ENCODE data around the gene EFHC1. TPM values are rescaled to one million over a fixed set of nuclear protein-coding genes. Genes with fewer than 3 reads are reported as not detected.

Gene EFHC1
- total RNA-seq, result 10 to 100 TPM; 44.3 to 76.0 TPM
- polyA plus RNA-seq (ENCODE audit: insufficient read length in 2 of 2), result 10 to 100 TPM; 43.5 to 44.4 TPM
- long read RNA-seq, donor 1, full-length matches to known transcripts, result 4 of 9 reads
- long read RNA-seq, donor 1, partial matches to known transcripts, result 5 of 9 reads
- long read RNA-seq, donor 1, other reads (novel, unspliced or antisense), result 0 of 9 reads
- long read RNA-seq, donor 2, full-length matches to known transcripts, result 5 of 5 reads
- long read RNA-seq, donor 2, partial matches to known transcripts, result 0 of 5 reads
- long read RNA-seq, donor 2, other reads (novel, unspliced or antisense), result 0 of 5 reads
- long read RNA-seq, donor 3, full-length matches to known transcripts, result 7 of 7 reads
- long read RNA-seq, donor 3, partial matches to known transcripts, result 0 of 7 reads
- long read RNA-seq, donor 3, other reads (novel, unspliced or antisense), result 0 of 7 reads
- long read RNA-seq, donor 4, full-length matches to known transcripts, result 6 of 21 reads
- long read RNA-seq, donor 4, partial matches to known transcripts, result 15 of 21 reads
- long read RNA-seq, donor 4, other reads (novel, unspliced or antisense), result 0 of 21 reads

DNA sequence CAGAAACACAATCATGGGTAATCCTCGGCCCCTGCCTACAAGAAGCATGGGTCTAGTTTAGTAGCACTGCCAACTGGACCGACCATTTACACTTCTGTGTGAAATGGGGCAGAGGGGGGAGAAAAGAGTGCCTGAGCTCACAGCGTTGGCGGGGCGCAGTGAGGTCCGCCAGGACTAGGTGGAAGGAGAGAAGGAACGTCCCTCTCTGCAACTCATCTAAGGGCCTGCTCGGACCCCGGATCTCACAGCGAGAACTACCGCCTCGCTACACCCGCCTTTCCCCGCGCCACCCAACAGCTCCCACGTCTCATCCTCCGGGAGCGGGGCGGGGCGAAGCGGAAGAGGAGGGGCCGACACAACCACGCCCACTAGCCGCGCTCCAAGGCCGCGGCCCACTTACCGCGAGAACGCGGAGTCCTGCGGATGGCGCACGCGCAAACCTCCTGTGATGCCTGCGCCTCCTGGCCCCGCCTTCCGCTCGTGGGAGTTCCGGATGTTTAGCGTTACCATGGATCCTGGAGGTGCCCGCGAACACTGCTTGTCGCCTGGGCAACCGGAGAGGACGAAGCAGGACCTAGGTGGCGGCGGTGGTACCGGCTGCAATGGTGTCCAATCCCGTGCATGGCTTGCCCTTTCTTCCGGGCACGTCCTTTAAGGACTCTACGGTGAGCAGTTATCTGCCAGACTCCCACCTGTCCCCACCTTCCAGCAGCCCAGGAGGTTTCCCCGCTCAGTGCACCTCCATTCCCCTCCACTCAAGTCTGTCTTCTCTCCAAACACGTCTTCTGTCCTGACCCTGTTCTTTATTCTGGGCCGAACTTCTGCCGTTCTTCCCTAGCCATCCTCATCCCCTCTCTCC is at the start of gene EFHC1:
EFHC1 (plus strand) TSS at position 534 of the 859 bp plus-strand sequence; CDS start at position 603, 69 bp downstream.
- H3K9me3 ChIP-seq (ENCODE audit: control insufficient read depth, insufficient read depth, low read length), result no peaks in the 10 kb centered on the region
- under 1% methylated on average over 56 of the region's 57 CpGs for WGBS (ENCODE audit: insufficient coverage)
- H3K36me3 ChIP-seq (ENCODE audit: control insufficient read depth, insufficient read depth, low read length), result no peaks in the 10 kb centered on the region
- peak within 1 kb of the TSS; percentile 99 for H3K4me3 ChIP-seq (ENCODE audit: low read depth, low read length)
- H3K27me3 ChIP-seq (ENCODE audit: control insufficient read depth, insufficient read depth, low read length), result no peaks in the 10 kb centered on the region
- H3K27ac ChIP-seq (ENCODE audit: low read depth, low read length), result peak within 1 kb of the TSS; percentile 93
- peaks cover 5% of the 10 kb centered on the region for H3K4me1 ChIP-seq (ENCODE audit: control insufficient read depth, insufficient read depth, low read length)
- peak; percentile 90 to 99 (median 97) for DNase-seq (ENCODE audit: low read depth in 4 of 6, low spot score in 6 of 6)

GRCh38 chr6:52371656-52372191 is 48.4 kb upstream of the EFHC1 start:
- H3K36me3 ChIP-seq (ENCODE audit: control insufficient read depth, insufficient read depth, low read length), result no peaks in the 10 kb centered on the region
- H3K27me3 ChIP-seq (ENCODE audit: control insufficient read depth, insufficient read depth, low read length), result no peaks in the 10 kb centered on the region
- peak in 2 of 6 donors; percentile 43 for DNase-seq (ENCODE audit: low read depth in 4 of 6, low spot score in 6 of 6)
- WGBS (ENCODE audit: insufficient coverage), result 17% methylated on average over 2 of the region's 2 CpGs
- peaks cover 5% of the 10 kb centered on the region for H3K4me1 ChIP-seq (ENCODE audit: control insufficient read depth, insufficient read depth, low read length)
- H3K9me3 ChIP-seq (ENCODE audit: control insufficient read depth, insufficient read depth, low read length), result no peaks in the 10 kb centered on the region
- H3K4me3 ChIP-seq (ENCODE audit: low read depth, low read length), result no peak overlapping the region
- H3K27ac ChIP-seq (ENCODE audit: low read depth, low read length), result no peak overlapping the region

DNA sequence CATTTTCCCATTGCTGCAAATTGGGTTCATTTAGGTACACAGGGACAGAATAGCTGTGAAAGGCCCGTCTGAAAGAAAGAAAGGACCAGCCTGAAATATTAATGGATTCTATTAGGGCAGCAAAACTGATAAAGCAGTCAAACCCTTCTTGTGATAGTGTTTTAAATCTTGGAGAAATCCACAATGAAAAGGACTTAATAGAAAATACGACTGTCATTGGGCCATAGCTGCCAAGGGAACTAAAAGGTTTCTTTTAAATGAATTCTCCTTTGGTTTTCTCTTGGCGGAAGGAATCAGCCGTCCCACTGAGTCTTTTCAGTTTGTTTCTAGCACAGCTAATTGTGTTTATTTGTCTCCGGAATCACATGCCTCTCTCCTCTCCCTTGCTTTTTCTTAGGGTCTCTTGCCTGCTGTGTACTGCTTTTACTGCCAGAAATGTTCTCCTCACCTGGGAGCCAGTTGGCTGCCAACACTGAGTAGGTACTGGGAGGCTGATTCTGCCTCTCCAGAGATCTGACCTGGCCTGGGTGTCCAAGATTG is 46.9 kb upstream of the EFHC1 start:
- H3K36me3 ChIP-seq (ENCODE audit: control insufficient read depth, insufficient read depth, low read length), result no peaks in the 10 kb centered on the region
- 22% methylated on average over 4 of the region's 5 CpGs for WGBS (ENCODE audit: insufficient coverage)
- no peaks in the 10 kb centered on the region for H3K27me3 ChIP-seq (ENCODE audit: control insufficient read depth, insufficient read depth, low read length)
- no peak overlapping the region for H3K4me3 ChIP-seq (ENCODE audit: low read depth, low read length)
- peaks cover 3% of the 10 kb centered on the region for H3K4me1 ChIP-seq (ENCODE audit: control insufficient read depth, insufficient read depth, low read length)
- DNase-seq (ENCODE audit: low read depth in 4 of 6, low spot score in 6 of 6), result peak in 2 of 6 donors; percentile 71 to 74
- no peaks in the 10 kb centered on the region for H3K9me3 ChIP-seq (ENCODE audit: control insufficient read depth, insufficient read depth, low read length)
- peak overlapping the region; percentile 72 for H3K27ac ChIP-seq (ENCODE audit: low read depth, low read length)

GRCh38 chr6:52374247-52374646 is 45.9 kb upstream of the EFHC1 start:
- DNase-seq (ENCODE audit: low read depth in 4 of 6, low spot score in 6 of 6), result no peak
- Histone ChIP-seq H3K27ac (ENCODE audit: low read depth, low read length) (no peak overlapping the region), H3K36me3 (ENCODE audit: control insufficient read depth, insufficient read depth, low read length) (no peaks in the 10 kb centered on the region), H3K9me3 (ENCODE audit: control insufficient read depth, insufficient read depth, low read length) (no peaks in the 10 kb centered on the region), H3K4me3 (ENCODE audit: low read depth, low read length) (no peak overlapping the region), H3K4me1 (ENCODE audit: control insufficient read depth, insufficient read depth, low read length) (peaks cover 3% of the 10 kb centered on the region), H3K27me3 (ENCODE audit: control insufficient read depth, insufficient read depth, low read length) (no peaks in the 10 kb centered on the region)
- WGBS (ENCODE audit: insufficient coverage), result 100% methylated on average over 1 of the region's 4 CpGs

DNA sequence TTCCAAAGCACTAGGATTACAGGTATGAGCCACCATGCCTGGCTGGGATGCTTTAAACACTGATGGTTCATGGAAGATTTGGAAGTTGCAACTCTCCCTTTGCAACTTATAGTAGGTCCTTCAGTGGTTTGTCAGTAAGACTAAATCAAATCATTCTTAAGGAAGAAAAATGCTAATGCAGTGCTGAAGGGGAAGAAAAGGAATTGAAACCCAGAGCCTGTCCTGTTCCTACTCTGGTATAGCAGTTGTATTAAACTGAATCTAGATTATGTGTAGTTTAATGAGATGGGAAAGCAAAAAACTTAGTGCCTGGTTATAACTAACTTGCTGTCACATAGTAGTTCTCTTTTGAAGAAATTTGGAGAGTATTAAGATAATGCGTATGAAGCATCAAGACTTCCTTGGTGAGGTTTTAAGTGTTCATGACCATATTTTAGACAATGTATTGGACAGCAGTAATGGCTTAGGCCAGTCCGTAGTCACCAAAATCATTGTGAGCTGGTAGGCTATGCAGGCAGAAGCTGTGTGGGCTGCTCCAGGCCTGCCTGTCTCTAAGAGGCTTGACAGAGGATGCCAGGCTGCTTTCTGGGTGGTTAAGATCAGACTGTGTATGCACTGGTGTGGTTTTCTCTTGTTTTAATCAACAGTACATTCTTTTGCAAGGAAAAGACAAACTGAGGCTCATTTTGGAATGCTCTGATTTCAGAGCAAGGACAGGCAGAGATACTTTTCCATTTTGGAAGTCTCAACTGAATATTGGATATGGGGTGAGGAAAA is 44.2 kb upstream of the EFHC1 start:
- 83% methylated on average over 2 of the region's 2 CpGs for WGBS (ENCODE audit: insufficient coverage)
- Histone ChIP-seq H3K4me3 (ENCODE audit: low read depth, low read length) (no peak overlapping the region), H3K36me3 (ENCODE audit: control insufficient read depth, insufficient read depth, low read length) (no peaks in the 10 kb centered on the region), H3K27me3 (ENCODE audit: control insufficient read depth, insufficient read depth, low read length) (no peaks in the 10 kb centered on the region), H3K9me3 (ENCODE audit: control insufficient read depth, insufficient read depth, low read length) (no peaks in the 10 kb centered on the region), H3K27ac (ENCODE audit: low read depth, low read length) (peak overlapping the region; percentile 44), H3K4me1 (ENCODE audit: control insufficient read depth, insufficient read depth, low read length) (peaks cover 3% of the 10 kb centered on the region)
- no peak for DNase-seq (ENCODE audit: low read depth in 4 of 6, low spot score in 6 of 6)

GRCh38 chr6:52376763-52377162 is 43.4 kb upstream of the EFHC1 start:
- H3K9me3 ChIP-seq (ENCODE audit: control insufficient read depth, insufficient read depth, low read length), result no peaks in the 10 kb centered on the region
- H3K27me3 ChIP-seq (ENCODE audit: control insufficient read depth, insufficient read depth, low read length), result no peaks in the 10 kb centered on the region
- H3K36me3 ChIP-seq (ENCODE audit: control insufficient read depth, insufficient read depth, low read length), result peaks cover 3% of the 10 kb centered on the region
- peak overlapping the region; percentile 44 for H3K27ac ChIP-seq (ENCODE audit: low read depth, low read length)
- H3K4me3 ChIP-seq (ENCODE audit: low read depth, low read length), result no peak overlapping the region
- peaks cover 3% of the 10 kb centered on the region for H3K4me1 ChIP-seq (ENCODE audit: control insufficient read depth, insufficient read depth, low read length)
- WGBS (ENCODE audit: insufficient coverage), result no CpG with 5 or more reads among the region's 3 CpGs
- no peak for DNase-seq (ENCODE audit: low read depth in 4 of 6, low spot score in 6 of 6)

DNA sequence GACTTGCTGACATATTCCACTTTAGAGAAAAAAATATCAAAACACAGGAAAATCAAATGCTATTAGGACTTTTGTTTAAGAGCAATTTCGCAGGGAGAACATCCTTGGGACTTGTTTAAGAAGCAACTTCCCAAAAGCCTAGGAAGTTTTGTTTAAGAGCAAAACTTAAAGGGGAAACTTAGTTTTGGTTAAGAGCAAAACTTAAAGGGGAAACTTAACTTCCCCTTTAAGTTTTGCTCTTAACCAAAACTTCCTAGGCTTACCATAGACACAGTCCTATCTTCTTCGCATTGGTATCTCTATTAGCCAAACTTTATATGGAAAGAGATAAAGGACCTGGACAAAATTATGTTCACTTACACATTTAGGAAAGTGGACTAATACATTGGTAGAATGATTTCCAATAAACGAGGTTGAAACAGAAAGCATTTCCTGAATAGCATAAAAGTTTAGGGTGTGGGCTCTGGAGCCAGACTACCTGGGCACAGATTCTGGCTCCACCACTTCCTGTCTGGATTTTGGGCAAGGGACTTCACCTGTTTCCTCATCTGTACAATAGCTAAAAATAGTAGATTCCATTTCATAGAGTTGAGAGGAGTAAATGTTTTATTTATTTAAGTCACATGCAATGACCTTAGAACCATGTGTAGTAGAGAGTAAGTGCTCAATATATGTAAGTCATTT is 42.5 kb upstream of the EFHC1 start:
- DNase-seq (ENCODE audit: low read depth in 4 of 6, low spot score in 6 of 6), result no peak
- no peaks in the 10 kb centered on the region for H3K27me3 ChIP-seq (ENCODE audit: control insufficient read depth, insufficient read depth, low read length)
- peaks cover 3% of the 10 kb centered on the region for H3K36me3 ChIP-seq (ENCODE audit: control insufficient read depth, insufficient read depth, low read length)
- no peak overlapping the region for H3K4me3 ChIP-seq (ENCODE audit: low read depth, low read length)
- WGBS (ENCODE audit: insufficient coverage), result 90% methylated on average over 2 of the region's 3 CpGs
- H3K27ac ChIP-seq (ENCODE audit: low read depth, low read length), result peak overlapping the region; percentile 42
- H3K4me1 ChIP-seq (ENCODE audit: control insufficient read depth, insufficient read depth, low read length), result peaks cover 3% of the 10 kb centered on the region
- H3K9me3 ChIP-seq (ENCODE audit: control insufficient read depth, insufficient read depth, low read length), result no peaks in the 10 kb centered on the region

DNA sequence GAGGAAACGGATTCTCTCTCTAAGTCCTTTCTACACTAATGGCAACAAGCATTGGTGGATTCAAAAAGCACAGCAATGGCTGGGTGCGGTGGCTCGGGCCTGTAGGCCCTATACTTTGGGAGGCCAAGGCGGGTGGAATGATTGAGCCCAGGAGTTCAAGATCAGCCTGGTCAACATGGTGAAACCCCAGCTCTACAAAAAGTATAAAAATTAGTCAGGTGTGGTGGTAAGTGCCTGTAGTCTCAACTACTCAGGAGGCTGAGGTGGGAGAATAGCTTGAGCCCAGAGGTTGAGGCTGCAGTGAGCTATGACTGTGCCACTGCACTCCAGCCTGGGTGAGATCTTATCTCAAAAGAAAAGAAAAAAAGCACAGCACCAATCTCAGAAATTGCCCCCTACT is 38.9 kb upstream of the EFHC1 start:
- DNase-seq (ENCODE audit: low read depth in 4 of 6, low spot score in 6 of 6), result no peak
- no CpG with 5 or more reads among the region's 4 CpGs for WGBS (ENCODE audit: insufficient coverage)
- no peaks in the 10 kb centered on the region for H3K27me3 ChIP-seq (ENCODE audit: control insufficient read depth, insufficient read depth, low read length)
- peaks cover under 1% of the 10 kb centered on the region for H3K4me1 ChIP-seq (ENCODE audit: control insufficient read depth, insufficient read depth, low read length)
- H3K9me3 ChIP-seq (ENCODE audit: control insufficient read depth, insufficient read depth, low read length), result no peaks in the 10 kb centered on the region
- H3K27ac ChIP-seq (ENCODE audit: low read depth, low read length), result no peak overlapping the region
- H3K4me3 ChIP-seq (ENCODE audit: low read depth, low read length), result no peak overlapping the region
- H3K36me3 ChIP-seq (ENCODE audit: control insufficient read depth, insufficient read depth, low read length), result peaks cover 3% of the 10 kb centered on the region
